Measurements from ENCODE around the gene LCE2B. TPM values are rescaled to one million over a fixed set of nuclear protein-coding genes. Genes with fewer than 3 reads are reported as not detected.

Gene LCE2B
- total RNA-seq, 1 donor from 2014 or later = not detected

- Mint-ChIP-seq H3K9me3 (no peaks in the 10 kb centered on the region), H3K27me3 (ENCODE audit: low read depth) (peaks cover 7% of the 10 kb centered on the region), H3K36me3 (ENCODE audit: low read depth) (no peaks in the 10 kb centered on the region), H3K4me3 (ENCODE audit: low read depth) (no peak overlapping the region), H3K27ac (no peak overlapping the region), H3K4me1 (ENCODE audit: low read depth) (no peaks in the 10 kb centered on the region)
- intact Hi-C loops (cut with micrococcal nuclease) = no loop called here
- no peak for DNase-seq (ENCODE audit: low spot score)
Observed at GRCh38 chr1:152679459-152679858, 6.5 kb upstream of the LCE2B start.

GRCh38 chr1:152681616-152682015 lies 4.3 kb upstream of the LCE2B start:
- no peak overlapping the region for H3K4me3 Mint-ChIP-seq (ENCODE audit: low read depth)
- H3K27ac Mint-ChIP-seq = no peak overlapping the region
- no peak for DNase-seq (ENCODE audit: low spot score)
- H3K4me1 Mint-ChIP-seq (ENCODE audit: low read depth) = no peaks in the 10 kb centered on the region
- no peaks in the 10 kb centered on the region for H3K9me3 Mint-ChIP-seq
- H3K36me3 Mint-ChIP-seq (ENCODE audit: low read depth) = no peaks in the 10 kb centered on the region
- H3K27me3 Mint-ChIP-seq (ENCODE audit: low read depth) = peaks cover 7% of the 10 kb centered on the region
- intact Hi-C loops (cut with micrococcal nuclease) = no loop called here

GRCh38 chr1:152683846-152684245 lies 2.1 kb upstream of the LCE2B start:
- no peak overlapping the region for H3K4me3 Mint-ChIP-seq (ENCODE audit: low read depth)
- no peak overlapping the region for H3K27ac Mint-ChIP-seq
- no peaks in the 10 kb centered on the region for H3K36me3 Mint-ChIP-seq (ENCODE audit: low read depth)
- no peaks in the 10 kb centered on the region for H3K9me3 Mint-ChIP-seq
- DNase-seq (ENCODE audit: low spot score) = no peak
- intact Hi-C loops (cut with micrococcal nuclease) = no loop called here
- peaks cover 6% of the 10 kb centered on the region for H3K27me3 Mint-ChIP-seq (ENCODE audit: low read depth)
- no peaks in the 10 kb centered on the region for H3K4me1 Mint-ChIP-seq (ENCODE audit: low read depth)

- Mint-ChIP-seq H3K4me1 (ENCODE audit: low read depth) (no peaks in the 10 kb centered on the region), H3K27ac (no peak within 1 kb of the TSS), H3K27me3 (ENCODE audit: low read depth) (no peaks in the 10 kb centered on the region), H3K36me3 (ENCODE audit: low read depth) (no peaks in the 10 kb centered on the region), H3K9me3 (no peaks in the 10 kb centered on the region), H3K4me3 (ENCODE audit: low read depth) (no peak within 1 kb of the TSS)
- intact Hi-C loops (cut with micrococcal nuclease) = no loop called here
- DNase-seq (ENCODE audit: low spot score) = no peak
Observed at GRCh38 chr1:152697701-152698600, 12.0 kb downstream of the LCE2B start, which contains the start of gene LCE2A. LCE2A (plus strand) TSS chr1:152698345; CDS start chr1:152698902, 557 bp downstream.

- DNase-seq (ENCODE audit: low spot score) = no peak
- no peaks in the 10 kb centered on the region for H3K36me3 Mint-ChIP-seq (ENCODE audit: low read depth)
- no peak overlapping the region for H3K27ac Mint-ChIP-seq
- intact Hi-C loops (cut with micrococcal nuclease) = no loop called here
- no peak overlapping the region for H3K4me3 Mint-ChIP-seq (ENCODE audit: low read depth)
- H3K27me3 Mint-ChIP-seq (ENCODE audit: low read depth) = no peaks in the 10 kb centered on the region
- no peaks in the 10 kb centered on the region for H3K4me1 Mint-ChIP-seq (ENCODE audit: low read depth)
- H3K9me3 Mint-ChIP-seq = no peaks in the 10 kb centered on the region
Observed at GRCh38 chr1:152699746-152700145, 13.8 kb downstream of the LCE2B start.

GRCh38 chr1:152707860-152708259 lies 21.9 kb downstream of the LCE2B start, which contains the start of gene LCE4A:
LCE4A (plus strand) TSS chr1:152708160; CDS start chr1:152709076, 916 bp downstream.
- H3K27ac Mint-ChIP-seq = no peak within 1 kb of the TSS
- H3K4me3 Mint-ChIP-seq (ENCODE audit: low read depth) = no peak within 1 kb of the TSS
- no peaks in the 10 kb centered on the region for H3K4me1 Mint-ChIP-seq (ENCODE audit: low read depth)
- intact Hi-C loops (cut with micrococcal nuclease) = no loop called here
- peaks cover 7% of the 10 kb centered on the region for H3K27me3 Mint-ChIP-seq (ENCODE audit: low read depth)
- H3K36me3 Mint-ChIP-seq (ENCODE audit: low read depth) = no peaks in the 10 kb centered on the region
- H3K9me3 Mint-ChIP-seq = no peaks in the 10 kb centered on the region
- no peak for DNase-seq (ENCODE audit: low spot score)

- intact Hi-C loops (cut with micrococcal nuclease) = no loop called here
- no peaks in the 10 kb centered on the region for H3K9me3 Mint-ChIP-seq
- H3K27me3 Mint-ChIP-seq (ENCODE audit: low read depth) = no peaks in the 10 kb centered on the region
- no peaks in the 10 kb centered on the region for H3K36me3 Mint-ChIP-seq (ENCODE audit: low read depth)
- no peak overlapping the region for H3K4me3 Mint-ChIP-seq (ENCODE audit: low read depth)
- H3K27ac Mint-ChIP-seq = no peak overlapping the region
- H3K4me1 Mint-ChIP-seq (ENCODE audit: low read depth) = no peaks in the 10 kb centered on the region
- DNase-seq (ENCODE audit: low spot score) = no peak
Observed at GRCh38 chr1:152718238-152718637, 32.3 kb downstream of the LCE2B start.

- no peaks in the 10 kb centered on the region for H3K4me1 Mint-ChIP-seq (ENCODE audit: low read depth)
- no peaks in the 10 kb centered on the region for H3K27me3 Mint-ChIP-seq (ENCODE audit: low read depth)
- H3K27ac Mint-ChIP-seq = no peak overlapping the region
- H3K36me3 Mint-ChIP-seq (ENCODE audit: low read depth) = no peaks in the 10 kb centered on the region
- intact Hi-C loops (cut with micrococcal nuclease) = no loop called here
- no peak for DNase-seq (ENCODE audit: low spot score)
- H3K4me3 Mint-ChIP-seq (ENCODE audit: low read depth) = no peak overlapping the region
- H3K9me3 Mint-ChIP-seq = no peaks in the 10 kb centered on the region
Observed at GRCh38 chr1:152725261-152725660, 39.3 kb downstream of the LCE2B start.

- DNase-seq (ENCODE audit: low spot score) = no peak
- intact Hi-C loops (cut with micrococcal nuclease) = no loop called here
- Mint-ChIP-seq H3K9me3 (no peaks in the 10 kb centered on the region), H3K27me3 (ENCODE audit: low read depth) (no peaks in the 10 kb centered on the region), H3K27ac (no peak overlapping the region), H3K4me1 (ENCODE audit: low read depth) (no peaks in the 10 kb centered on the region), H3K4me3 (ENCODE audit: low read depth) (no peak overlapping the region), H3K36me3 (ENCODE audit: low read depth) (no peaks in the 10 kb centered on the region)
Observed at GRCh38 chr1:152728986-152729385, 43.1 kb downstream of the LCE2B start.

GRCh38 chr1:152735648-152736047 lies 49.7 kb downstream of the LCE2B start:
- Mint-ChIP-seq H3K4me1 (ENCODE audit: low read depth) (no peaks in the 10 kb centered on the region), H3K27ac (no peak overlapping the region), H3K9me3 (no peaks in the 10 kb centered on the region), H3K36me3 (ENCODE audit: low read depth) (no peaks in the 10 kb centered on the region), H3K27me3 (ENCODE audit: low read depth) (no peaks in the 10 kb centered on the region), H3K4me3 (ENCODE audit: low read depth) (no peak overlapping the region)
- no peak for DNase-seq (ENCODE audit: low spot score)
- intact Hi-C loops (cut with micrococcal nuclease) = no loop called here

Other genes with a start within 250 kb of the LCE2B start
- not detected in 2 replicates for gene LCE5A, start 175.3 kb upstream of the LCE2B start, total RNA-seq
- not detected in 2 replicates for gene CRCT1, start 171.6 kb upstream of the LCE2B start, total RNA-seq
- gene LCE3E, start 119.3 kb upstream of the LCE2B start, total RNA-seq = not detected in 2 replicates
- not detected in 2 replicates for gene LCE3D, start 105.6 kb upstream of the LCE2B start, total RNA-seq
- not detected in 2 replicates for gene LCE3C, start 85.9 kb upstream of the LCE2B start, total RNA-seq
- gene LCE3B, start 72.3 kb upstream of the LCE2B start, total RNA-seq = not detected in 2 replicates
- not detected in 2 replicates for gene LCE3A, start 63.0 kb upstream of the LCE2B start, total RNA-seq
- not detected in 2 replicates for gene LCE2D, start 22.7 kb upstream of the LCE2B start, total RNA-seq
- not detected in 2 replicates for gene LCE2C, start 10.8 kb upstream of the LCE2B start, total RNA-seq
- gene LCE2A, start 12.2 kb downstream of the LCE2B start, total RNA-seq = not detected in 2 replicates
- gene LCE4A, start 22.0 kb downstream of the LCE2B start, total RNA-seq = not detected in 2 replicates
- gene KPRP, start 71.9 kb downstream of the LCE2B start, total RNA-seq = not detected in 2 replicates
- gene LCE1F, start 89.0 kb downstream of the LCE2B start, total RNA-seq = not detected in 2 replicates
- not detected in 2 replicates for gene LCE1E, start 100.1 kb downstream of the LCE2B start, total RNA-seq
- gene LCE1D, start 110.6 kb downstream of the LCE2B start, total RNA-seq = not detected in 2 replicates
- not detected in 2 replicates for gene LCE1C, start 120.5 kb downstream of the LCE2B start, total RNA-seq
- not detected in 2 replicates for gene LCE1B, start 125.8 kb downstream of the LCE2B start, total RNA-seq
- not detected in 2 replicates for gene LCE1A, start 141.3 kb downstream of the LCE2B start, total RNA-seq
- not detected in 2 replicates for gene LCE6A, start 156.7 kb downstream of the LCE2B start, total RNA-seq
- not detected in 2 replicates for gene LCE7A, start 173.9 kb downstream of the LCE2B start, total RNA-seq
- not detected in 2 replicates for gene SMCP, start 192.2 kb downstream of the LCE2B start, total RNA-seq
- not detected in 2 replicates for gene IVL, start 222.4 kb downstream of the LCE2B start, total RNA-seq

Data from activated T-helper 2 cell treated with anti-CD3 and anti-CD28 coated beads, Interferon-gamma antibody, Interleukin-2, Interleukin-4, amounts not matched to agents 10 μg/mL and 5 μg/mL and 100 μg/mL, durations not matched to agents 14 hours and 24 hours and 36 hours (primary cell).